Colonic mucosa (tissue), 4 donors: ENCODE data around the gene NTM. TPM values are rescaled to one million over a fixed set of nuclear protein-coding genes. Genes with fewer than 3 reads are reported as not detected.

Experiments used
- DNase-seq: peaks from one replicate; pipeline ENCODE4 v3.0.0-alpha.2; 2020
- H3K27ac ChIP-seq: fragments of 200-600 bp; one replicate; pipeline ENCODE4 v1.8.0; 2021
- H3K27me3 ChIP-seq: fragments of 200-600 bp; one replicate; pipeline ENCODE4 v1.8.0; 2021
- H3K36me3 ChIP-seq: fragments of 200-600 bp; one replicate; pipeline ENCODE4 v1.8.0; 2021
- H3K4me1 ChIP-seq: fragments of 200-600 bp; one replicate; pipeline ENCODE4 v1.8.0; 2021; ENCODE audit warnings: mild to moderate bottlenecking
- H3K4me3 ChIP-seq: fragments of 200-600 bp; one replicate; pipeline ENCODE4 v1.8.0; 2021
- H3K9ac ChIP-seq, 2 donors: one replicate each; pipeline ENCODE4 v1.7.0; 2013; ENCODE audit warnings: control low read depth in 2 of 2, low read depth in 2 of 2, low read length in 2 of 2
- H3K9me3 ChIP-seq: fragments of 200-600 bp; one replicate; pipeline ENCODE4 v1.8.0; 2021
- intact Hi-C: fragments of 100-400 bp; cut with DNase I; formaldehyde crosslinking; loops from one replicate; pipeline ENCODE4 v1.14.1; 2022
- total RNA-seq, 2 donors: library from RNA; stranded (reverse); fragmentation: NEBNext Ultra II Directional in 1 of 2; extraction: Animal tissue kit (Norgen Biotek cat#: 25700) in 1 of 2; gene quantifications; one replicate each; pipeline ENCODE4 v1.2.1, GENCODE V29; 2021
- TF ChIP-seq, protein P1 (sequence below): fragments of 200-600 bp; IDR thresholded peaks from one replicate; pipeline ENCODE4 v1.8.0; 2022; ENCODE audit warnings: antibody characterized with exemption, mild to moderate bottlenecking
- donor health status: healthy.
- donor health status: DM: no; HTN: no; CAD: no.
- donor health status: DM: no; HTN: no; CAD: no.

The NTM gene
- total RNA-seq, 2 donors from 2014 or later, result 1.6 to 2.8 TPM

DNA sequence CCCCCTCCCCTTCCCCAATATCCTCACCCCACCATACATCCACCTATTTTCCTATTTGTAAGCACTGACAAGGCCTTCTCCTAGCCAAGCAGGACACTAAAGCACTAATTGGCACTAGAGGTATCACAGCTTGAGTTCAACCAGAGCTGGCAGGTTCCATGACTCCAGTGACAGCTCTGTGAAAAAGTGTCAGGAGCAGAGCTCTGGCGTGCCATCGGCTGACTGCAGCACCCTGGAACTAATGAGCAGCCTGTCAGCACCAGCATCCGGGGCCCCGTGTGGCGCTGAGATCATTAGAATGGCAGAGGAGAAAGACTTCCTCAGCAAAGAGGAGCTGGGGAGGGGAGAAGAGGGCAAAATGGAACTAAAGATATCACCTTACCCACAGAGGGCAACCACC, 847.4 kb downstream of the NTM start:
- Histone ChIP-seq H3K36me3 (no peaks in the 10 kb centered on the region), H3K9ac (no peak overlapping the region), H3K27ac (no peak overlapping the region), H3K4me1 (no peaks in the 10 kb centered on the region), H3K4me3 (no peak overlapping the region), H3K27me3 (no peaks in the 10 kb centered on the region), H3K9me3 (no peaks in the 10 kb centered on the region)
- intact Hi-C loops, result no loop called here
- TF ChIP-seq, protein P1, sequence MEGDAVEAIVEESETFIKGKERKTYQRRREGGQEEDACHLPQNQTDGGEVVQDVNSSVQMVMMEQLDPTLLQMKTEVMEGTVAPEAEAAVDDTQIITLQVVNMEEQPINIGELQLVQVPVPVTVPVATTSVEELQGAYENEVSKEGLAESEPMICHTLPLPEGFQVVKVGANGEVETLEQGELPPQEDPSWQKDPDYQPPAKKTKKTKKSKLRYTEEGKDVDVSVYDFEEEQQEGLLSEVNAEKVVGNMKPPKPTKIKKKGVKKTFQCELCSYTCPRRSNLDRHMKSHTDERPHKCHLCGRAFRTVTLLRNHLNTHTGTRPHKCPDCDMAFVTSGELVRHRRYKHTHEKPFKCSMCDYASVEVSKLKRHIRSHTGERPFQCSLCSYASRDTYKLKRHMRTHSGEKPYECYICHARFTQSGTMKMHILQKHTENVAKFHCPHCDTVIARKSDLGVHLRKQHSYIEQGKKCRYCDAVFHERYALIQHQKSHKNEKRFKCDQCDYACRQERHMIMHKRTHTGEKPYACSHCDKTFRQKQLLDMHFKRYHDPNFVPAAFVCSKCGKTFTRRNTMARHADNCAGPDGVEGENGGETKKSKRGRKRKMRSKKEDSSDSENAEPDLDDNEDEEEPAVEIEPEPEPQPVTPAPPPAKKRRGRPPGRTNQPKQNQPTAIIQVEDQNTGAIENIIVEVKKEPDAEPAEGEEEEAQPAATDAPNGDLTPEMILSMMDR, result no peak
- DNase-seq, result no peak

DNA sequence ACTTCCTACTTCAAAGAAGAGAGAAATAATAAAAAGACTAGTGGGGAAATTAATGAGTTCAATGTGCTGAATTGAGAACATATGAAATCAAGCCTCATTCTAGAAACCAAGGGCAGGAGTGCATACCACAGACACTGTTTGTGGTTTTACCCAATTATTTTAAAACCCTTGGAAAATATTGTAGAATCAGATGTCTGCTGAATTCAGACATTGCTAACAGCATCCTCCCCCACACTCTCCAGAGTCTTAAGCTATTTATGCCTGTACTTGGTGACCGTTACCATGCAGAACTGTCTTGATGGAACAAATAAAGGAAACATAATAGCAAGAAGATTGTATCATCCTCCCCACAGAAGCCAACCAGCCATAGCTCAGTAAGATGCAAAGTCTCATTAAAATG, 850.1 kb downstream of the NTM start:
- Histone ChIP-seq H3K4me1 (no peaks in the 10 kb centered on the region), H3K4me3 (no peak overlapping the region), H3K9me3 (no peaks in the 10 kb centered on the region), H3K36me3 (no peaks in the 10 kb centered on the region), H3K27ac (no peak overlapping the region), H3K27me3 (no peaks in the 10 kb centered on the region), H3K9ac (no peak overlapping the region)
- intact Hi-C loops, result no loop called here
- DNase-seq, result no peak
- TF ChIP-seq, protein P1, result no peak

DNA sequence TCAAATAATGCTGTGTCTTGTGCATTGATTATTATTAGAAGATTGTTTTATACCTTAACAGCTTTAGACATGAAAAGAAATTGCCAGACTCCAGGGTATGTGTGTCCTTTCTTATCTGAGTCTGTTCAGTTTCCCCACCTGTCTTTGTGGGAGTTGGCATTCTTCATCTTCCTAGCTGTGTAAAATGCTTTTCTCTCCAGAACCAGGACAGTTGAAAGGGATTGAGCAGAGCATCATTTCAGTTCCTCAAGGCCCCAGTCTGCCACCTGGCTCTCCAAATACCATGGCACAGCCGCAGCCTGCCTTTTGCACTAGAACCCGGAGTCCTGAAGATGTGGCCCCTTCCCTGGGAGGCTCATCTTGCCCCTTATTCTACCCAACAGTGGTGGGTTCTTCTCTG, 851.9 kb downstream of the NTM start:
- no peak overlapping the region for H3K4me3 ChIP-seq
- H3K36me3 ChIP-seq, result no peaks in the 10 kb centered on the region
- H3K9ac ChIP-seq, result no peak overlapping the region
- H3K4me1 ChIP-seq, result no peaks in the 10 kb centered on the region
- no peak for DNase-seq
- intact Hi-C loops, result no loop called here
- no peaks in the 10 kb centered on the region for H3K9me3 ChIP-seq
- H3K27me3 ChIP-seq, result no peaks in the 10 kb centered on the region
- TF ChIP-seq, protein P1, result no peak
- no peak overlapping the region for H3K27ac ChIP-seq

DNA sequence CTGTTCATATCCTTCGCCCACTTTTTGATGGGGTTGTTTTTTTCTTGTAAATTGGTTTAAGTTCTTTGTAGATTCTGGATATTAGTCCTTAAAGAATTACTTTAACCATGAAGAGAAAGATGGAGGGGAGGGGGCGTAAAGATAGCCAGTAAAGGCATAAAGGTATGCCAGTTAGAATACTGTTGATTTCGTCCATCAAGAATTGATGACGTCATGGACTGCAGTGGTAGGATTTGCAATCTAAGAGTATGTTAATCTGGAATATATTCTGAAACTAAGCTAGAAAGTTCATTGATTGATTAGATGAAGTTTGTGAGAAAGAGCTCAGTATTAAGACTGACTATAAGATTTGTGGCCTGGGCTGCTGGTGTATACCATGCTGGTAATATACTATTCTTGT, 856.1 kb downstream of the NTM start:
- TF ChIP-seq, protein P1, result no peak
- Histone ChIP-seq H3K36me3 (no peaks in the 10 kb centered on the region), H3K9ac (no peak overlapping the region), H3K4me1 (no peaks in the 10 kb centered on the region), H3K9me3 (no peaks in the 10 kb centered on the region), H3K27me3 (no peaks in the 10 kb centered on the region), H3K27ac (no peak overlapping the region), H3K4me3 (no peak overlapping the region)
- intact Hi-C loops, result no loop called here
- DNase-seq, result no peak

DNA sequence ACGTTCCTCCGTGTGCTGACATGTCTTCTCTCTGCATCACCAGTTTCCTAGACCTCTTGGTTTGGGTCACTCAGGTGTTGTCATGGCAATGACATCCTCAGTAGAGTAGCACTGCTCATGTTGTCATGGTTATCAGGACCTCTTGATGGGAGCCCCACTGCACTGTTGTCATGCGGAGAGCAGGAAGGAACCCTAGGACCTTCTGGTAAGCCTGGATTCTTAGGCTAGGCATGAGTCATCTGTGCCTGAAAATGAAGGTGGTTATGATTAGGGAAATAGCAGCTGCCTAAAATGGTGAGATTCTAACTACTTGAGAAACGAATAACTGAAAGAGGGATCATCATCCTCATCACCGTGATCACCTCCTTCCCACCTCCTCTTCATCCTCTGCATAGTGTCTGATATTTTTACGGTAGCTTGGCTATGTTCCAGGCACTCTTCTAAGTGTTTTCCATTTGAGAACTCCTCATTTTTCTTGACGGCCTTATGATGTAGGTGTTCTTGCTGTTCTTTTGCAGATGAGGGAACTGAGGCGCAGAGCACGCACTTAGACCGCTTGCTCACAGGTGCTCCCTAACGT, 858.4 kb downstream of the NTM start:
- DNase-seq, result no peak
- TF ChIP-seq, protein P1, result no peak
- no peaks in the 10 kb centered on the region for H3K9me3 ChIP-seq
- H3K36me3 ChIP-seq, result no peaks in the 10 kb centered on the region
- H3K4me1 ChIP-seq, result no peaks in the 10 kb centered on the region
- H3K4me3 ChIP-seq, result no peak overlapping the region
- no peak overlapping the region for H3K9ac ChIP-seq
- no peaks in the 10 kb centered on the region for H3K27me3 ChIP-seq
- intact Hi-C loops, result no loop called here
- no peak overlapping the region for H3K27ac ChIP-seq
